Endothelial cell of umbilical vein (primary cell): Measurements from ENCODE around the gene MTNR1B. TPM values are rescaled to one million over a fixed set of nuclear protein-coding genes. Genes with fewer than 3 reads are reported as not detected.

Experiments used
- BruUV-seq: library from RNA; stranded (reverse); fragments of 400-500 nt; replicated peaks from 2 replicates; lab custom pipeline; 2021; lab: Mats Ljungman, UMichigan
- CTCF ChIA-PET: fragments of 300-600, 350-600 bp; sonication (Branson Sonifier 250); formaldehyde crosslinking; loops from one replicate; lab custom pipeline; 2021; ENCODE audit warnings: antibody characterized with exemption, inconsistent platforms; lab: Charles Lee
- POLR2A ChIA-PET: fragments of 300-600, 350-600 bp; sonication (Branson Sonifier 250); formaldehyde crosslinking; loops from one replicate; lab custom pipeline; 2021; ENCODE audit warnings: antibody characterized with exemption, inconsistent platforms; lab: Charles Lee
- DNase-seq: peaks from one replicate; pipeline ENCODE4 v3.0.0-alpha.2; 2011; ENCODE audit warnings: low read depth, low spot score
- FAIRE-seq: peaks from 2 replicates; lab custom pipeline; 2011; peaks lifted over from hg19 to GRCh38; lab: Jason Lieb, UNC
- H2AFZ ChIP-seq: 2 replicates; pipeline ENCODE4 v1.6.0; 2012; ENCODE audit warnings: low read depth, low read length, control low read depth, inconsistent platforms
- H3K27ac ChIP-seq: 2 replicates; pipeline ENCODE4 v1.5.1; 2011; ENCODE audit warnings: low read depth, mild to moderate bottlenecking, control low read depth, low read length, moderate library complexity; ENCODE audit not compliant: insufficient read depth
- H3K27me3 ChIP-seq, 2 experiments: 2 replicates each; pipeline versions ENCODE4 v1.6.0 to v1.6.1; 2011; ENCODE audit warnings: low read length in 2 of 2, mixed read lengths in 1 of 2; ENCODE audit not compliant: control insufficient read depth in 2 of 2, insufficient read depth in 2 of 2
- H3K36me3 ChIP-seq, 2 experiments: 2 replicates in 1 of 2; 3 replicates in 1 of 2; pipeline ENCODE4 v1.5.1; 2011; ENCODE audit warnings: low read length in 2 of 2, mild to moderate bottlenecking in 1 of 2, moderate library complexity in 1 of 2; ENCODE audit not compliant: control insufficient read depth in 2 of 2, insufficient read depth in 2 of 2; ENCODE audit errors: extremely low read depth in 1 of 2
- H3K4me1 ChIP-seq: 3 replicates; pipeline ENCODE4 v1.5.1; 2011; ENCODE audit warnings: mild to moderate bottlenecking, low read length; ENCODE audit not compliant: control insufficient read depth, insufficient read depth; ENCODE audit errors: extremely low read depth
- H3K4me2 ChIP-seq: 2 replicates; pipeline ENCODE4 v1.6.1; 2011; ENCODE audit warnings: low read length, control low read depth, mixed read lengths; ENCODE audit not compliant: insufficient read depth
- H3K4me3 ChIP-seq, 3 experiments: fragments of 200-600 bp in 1 of 3; sonication (generic), shearing (Covaris generic) in 1 of 3; replicated peaks in 1 of 3; 2 replicates each; pipeline ENCODE4 v1.5.1; 2011 to 2016; ENCODE audit warnings: control low read depth in 3 of 3, low read length in 3 of 3, mild to moderate bottlenecking in 2 of 3, inconsistent platforms in 1 of 3, low read depth in 1 of 3, moderate library complexity in 1 of 3; ENCODE audit not compliant: insufficient read depth in 1 of 3
- H3K79me2 ChIP-seq: 2 replicates; pipeline ENCODE4 v1.6.0; 2012; ENCODE audit warnings: low read length, inconsistent platforms; ENCODE audit not compliant: control insufficient read depth, insufficient read depth
- H3K9ac ChIP-seq: replicated peaks from 2 replicates; pipeline ENCODE3; 2011; ENCODE audit warnings: low read length, control low read depth; ENCODE audit not compliant: insufficient read depth; ENCODE audit errors: extremely low read depth
- H3K9me1 ChIP-seq: replicated peaks from 3 replicates; pipeline ENCODE4 v1.6.0; 2011; ENCODE audit warnings: mild to moderate bottlenecking, low read length; ENCODE audit not compliant: control insufficient read depth, insufficient read depth; ENCODE audit errors: extremely low read depth
- H3K9me3 ChIP-seq: replicated peaks from 2 replicates; pipeline ENCODE4 v1.5.1; 2012; ENCODE audit warnings: low read length, inconsistent platforms; ENCODE audit not compliant: control insufficient read depth, insufficient read depth
- H4K20me1 ChIP-seq: replicated peaks from 2 replicates; pipeline ENCODE3; 2011; ENCODE audit warnings: mild to moderate bottlenecking, low read length; ENCODE audit not compliant: control insufficient read depth, insufficient read depth; ENCODE audit errors: extremely low read depth
- CTCF ChIP-seq, 2 donors: IDR thresholded peaks; 1 replicate in 1 of 2; 2 replicates in 1 of 2; pipeline ENCODE4 v1.5.1; 2011; ENCODE audit warnings: low read length in 2 of 2, mild to moderate bottlenecking in 2 of 2, moderate library complexity in 2 of 2, control low read depth in 1 of 2, inconsistent platforms in 1 of 2, low read depth in 1 of 2; ENCODE audit not compliant: insufficient read depth in 1 of 2; ENCODE audit errors: extremely low read depth in 1 of 2
- EZH2 ChIP-seq: IDR thresholded peaks from 2 replicates; pipeline ENCODE4 v1.6.1; 2012; ENCODE audit warnings: borderline replicate concordance, low read depth, mild to moderate bottlenecking, moderate library complexity, low read length, inconsistent platforms; ENCODE audit not compliant: severe bottlenecking
- GATA2 ChIP-seq: IDR thresholded peaks from 2 replicates; pipeline ENCODE4 v1.7.0; 2011; ENCODE audit warnings: low read depth, mild to moderate bottlenecking, moderate library complexity, mixed read lengths, low read length; ENCODE audit not compliant: insufficient read length, insufficient read depth
- JUN ChIP-seq: IDR thresholded peaks from 2 replicates; pipeline ENCODE4 v1.6.1; 2011; ENCODE audit warnings: borderline replicate concordance, low read depth; ENCODE audit not compliant: insufficient read length, insufficient read depth
- POLR2AphosphoS5 ChIP-seq: IDR thresholded peaks from 2 replicates; pipeline ENCODE4 v1.6.1; 2012; ENCODE audit warnings: low read depth, mild to moderate bottlenecking, control low read depth, low read length, moderate library complexity; ENCODE audit not compliant: insufficient read depth
- dilution Hi-C: fragments of 300-500 bp; cut with MboI; formaldehyde crosslinking; loops from one replicate; pipeline ENCODE4 v1.15.0; 2019; ENCODE audit warnings: low sequenced_read_pairs; ENCODE audit not compliant: extremely low pct_ligation_motif_present
- intact Hi-C: fragments of 100-400 bp; cut with micrococcal nuclease; formaldehyde crosslinking; loops from one replicate; pipeline ENCODE4 v1.10.0; 2022
- polyA plus RNA-seq, 4 experiments: library from polyadenylated mRNA; depleted of rRNA in 3 of 4; stranded (reverse) in 3 of 4; unstranded in 1 of 4; fragments of >200 nt; gene quantifications; 2 replicates each; pipeline versions ENCODE4 v1.2.1 to v1.2.3, GENCODE V29; 2011 to 2012; ENCODE audit warnings: missing spikeins in 1 of 4
- total RNA-seq: library from RNA; stranded (reverse); gene quantifications from 2 replicates; pipeline ENCODE4 v1.2.3, GENCODE V29; 2021

MTNR1B gene
- total and polyA plus RNA-seq, 2 donors (not counting 3 experiments of a cell fraction or from before 2014, with no cell fraction given): not detected

GRCh38 chr11:92941676-92942571 lies 27.5 kb upstream of the MTNR1B start:
- peak; percentile 53 for FAIRE-seq
- POLR2A ChIA-PET: no interaction called here
- dilution Hi-C loops: no loop called here

More at GRCh38 chr11:92941676-92942571, 27.5 kb upstream of the MTNR1B start:
- intact Hi-C loops: loop anchor here (1.0 to 2.0 kb wide), 6 partner anchors 123 to 710 kb away; partner anchors contain the start of gene SMCO4
- Histone ChIP-seq H3K4me1 (no peaks in the 10 kb centered on the region), H3K4me2 (no peak overlapping the region), H3K9me3 (no peaks in the 10 kb centered on the region), H3K9ac (no peak overlapping the region), H3K9me1 (no peaks in the 10 kb centered on the region), H3K27me3 (no peaks in the 10 kb centered on the region), H3K27ac (no peak overlapping the region), H3K79me2 (no peaks in the 10 kb centered on the region), H4K20me1 (no peaks in the 10 kb centered on the region), H3K36me3 (no peaks in the 10 kb centered on the region), H2AFZ (no peak overlapping the region), H3K4me3 (no peak overlapping the region)
- CTCF ChIA-PET: interaction anchor here (0.6 to 5.9 kb wide), 25 partner anchors 8 to 712 kb away, joined by 3 to 136 read pairs (median 4); no protein-coding TSS in a partner anchor
- peak; percentile 35 for DNase-seq
- TF ChIP-seq EZH2: no peak
- TF ChIP-seq JUN: no peak
- peak; percentile 58 to 61 for TF ChIP-seq CTCF (IDR thresholded peaks at IDR 0.05; ENCODE audit: extremely low read depth in 1 of 2, insufficient read depth in 1 of 2, low read depth in 1 of 2, low read length in 2 of 2)
- no peak for TF ChIP-seq POLR2AphosphoS5
- TF ChIP-seq GATA2: no peak
- BruUV-seq: no TSS peak
